Measurements from ENCODE around the gene GRIN2B.

Gene GRIN2B

GRCh38 chr12:13950502-13950901, 30.9 kb downstream of the GRIN2B start:
- TF ChIP-seq CTCF (IDR thresholded peaks at IDR 0.05; ENCODE audit: low read depth, low read length) = no peak
- no peak overlapping the region for H3K4me3 ChIP-seq (ENCODE audit: low read depth, low read length)
- DNase-seq (ENCODE audit: low read depth, low spot score) = no peak
- in situ Hi-C loops (cut with HindIII; ENCODE audit: low sequenced_read_pairs) = no loop called here

GRCh38 chr12:13948621-13949020, 32.8 kb downstream of the GRIN2B start:
- no peak for DNase-seq (ENCODE audit: low read depth, low spot score)
- no peak for TF ChIP-seq CTCF (IDR thresholded peaks at IDR 0.05; ENCODE audit: low read depth, low read length)

GRCh38 chr12:13947276-13947946, 34.0 kb downstream of the GRIN2B start:
- in situ Hi-C loops (cut with HindIII; ENCODE audit: low sequenced_read_pairs) = no loop called here
- no peak for TF ChIP-seq CTCF (IDR thresholded peaks at IDR 0.05; ENCODE audit: low read depth, low read length)
- no peak overlapping the region for H3K4me3 ChIP-seq (ENCODE audit: low read depth, low read length)
- DNase-seq (ENCODE audit: low read depth, low spot score) = no peak

More at GRCh38 chr12:13948621-13949020, 32.8 kb downstream of the GRIN2B start:
- in situ Hi-C loops (cut with HindIII; ENCODE audit: low sequenced_read_pairs) = no loop called here
- H3K4me3 ChIP-seq (ENCODE audit: low read depth, low read length) = no peak overlapping the region

- no peak overlapping the region for H3K4me3 ChIP-seq (ENCODE audit: low read depth, low read length)
- no peak for DNase-seq (ENCODE audit: low read depth, low spot score)
- TF ChIP-seq CTCF (IDR thresholded peaks at IDR 0.05; ENCODE audit: low read depth, low read length) = no peak
- in situ Hi-C loops (cut with HindIII; ENCODE audit: low sequenced_read_pairs) = no loop called here
These were observed 35.8 kb downstream of the GRIN2B start for GRCh38 chr12:13945641-13946040.

GRCh38 chr12:13945236-13945635, 36.2 kb downstream of the GRIN2B start:
- in situ Hi-C loops (cut with HindIII; ENCODE audit: low sequenced_read_pairs) = no loop called here
- TF ChIP-seq CTCF (IDR thresholded peaks at IDR 0.05; ENCODE audit: low read depth, low read length) = no peak
- H3K4me3 ChIP-seq (ENCODE audit: low read depth, low read length) = no peak overlapping the region
- DNase-seq (ENCODE audit: low read depth, low spot score) = no peak

GRCh38 chr12:13942826-13943225, 38.6 kb downstream of the GRIN2B start:
- in situ Hi-C loops (cut with HindIII; ENCODE audit: low sequenced_read_pairs) = no loop called here
- no peak for DNase-seq (ENCODE audit: low read depth, low spot score)
- no peak for TF ChIP-seq CTCF (IDR thresholded peaks at IDR 0.05; ENCODE audit: low read depth, low read length)
- H3K4me3 ChIP-seq (ENCODE audit: low read depth, low read length) = no peak overlapping the region
